Measurements from ENCODE around the gene TENT4B.

The TENT4B gene

GRCh38 chr16:50260206-50261159 is 107.4 kb downstream of the TENT4B start:
- no peak for DNase-seq

- no peak for DNase-seq
Measured at GRCh38 chr16:50261160-50261706, 108.1 kb downstream of the TENT4B start.

- no peak for DNase-seq
Measured at GRCh38 chr16:50261707-50262235, 108.7 kb downstream of the TENT4B start.

GRCh38 chr16:50263060-50263909 is 110.2 kb downstream of the TENT4B start:
- DNase-seq, result no peak

- no peak for DNase-seq
Measured at GRCh38 chr16:50263940-50264929, 111.1 kb downstream of the TENT4B start.

- DNase-seq, result peak; percentile 75
Measured at GRCh38 chr16:50265260-50265659, 112.2 kb downstream of the TENT4B start.

- no peak for DNase-seq
Measured at GRCh38 chr16:50265716-50266336, 112.7 kb downstream of the TENT4B start.

GRCh38 chr16:50266337-50267091 is 113.4 kb downstream of the TENT4B start, which contains the start of gene ADCY7:
TSS of gene ADCY7 (plus strand) at chr16:50266551. CDS start at chr16:50288180, 21,629 bp downstream.
- peak; percentile 92 for DNase-seq

GRCh38 chr16:50267151-50267631 is 114.1 kb downstream of the TENT4B start:
- DNase-seq, result no peak

GRCh38 chr16:50267651-50268050 is 114.5 kb downstream of the TENT4B start:
- peak; percentile 65 for DNase-seq

GRCh38 chr16:50268352-50268751 is 115.2 kb downstream of the TENT4B start:
- DNase-seq, result peak; percentile 50

GRCh38 chr16:50269061-50269705 is 116.1 kb downstream of the TENT4B start:
- DNase-seq, result no peak

- DNase-seq, result no peak
Measured at GRCh38 chr16:50269769-50270509, 116.8 kb downstream of the TENT4B start.

GRCh38 chr16:50270510-50271147 is 117.5 kb downstream of the TENT4B start:
- no peak for DNase-seq

- DNase-seq, result no peak
Measured at GRCh38 chr16:50271148-50272041, 118.3 kb downstream of the TENT4B start.

GRCh38 chr16:50272111-50272571 is 119.0 kb downstream of the TENT4B start:
- peak; percentile 35 for DNase-seq
